Progenitor cell of endocrine pancreas (in vitro differentiated cells): Measurements from ENCODE around the gene CPT1B. TPM values are rescaled to one million over a fixed set of nuclear protein-coding genes. Genes with fewer than 3 reads are reported as not detected.

Experiments used
- DNase-seq: peaks from one replicate; pipeline ENCODE4 v3.0.0; 2021; ENCODE audit warnings: low spot score; ENCODE audit not compliant: unreplicated experiment
- H3K27ac Mint-ChIP-seq: 2 replicates; pipeline ENCODE4 v1.8.0; 2021; ENCODE audit warnings: mild to moderate bottlenecking, moderate library complexity, mixed read lengths
- H3K27me3 Mint-ChIP-seq: 2 replicates; pipeline ENCODE4 v1.8.0; 2021; ENCODE audit warnings: mixed read lengths
- H3K36me3 Mint-ChIP-seq: 2 replicates; pipeline ENCODE4 v1.8.0; 2022; ENCODE audit warnings: mixed read lengths; ENCODE audit not compliant: insufficient read depth
- H3K4me1 Mint-ChIP-seq: 2 replicates; pipeline ENCODE4 v1.8.0; 2021; ENCODE audit warnings: low read depth, mixed read lengths
- H3K4me3 Mint-ChIP-seq: 2 replicates; pipeline ENCODE4 v1.8.0; 2021; ENCODE audit warnings: low read depth, mild to moderate bottlenecking, moderate library complexity, mixed read lengths
- H3K9me3 Mint-ChIP-seq: 2 replicates; pipeline ENCODE4 v1.8.0; 2021; ENCODE audit warnings: low read depth, mixed read lengths
- total RNA-seq: library from RNA; stranded (reverse); gene quantifications from 2 replicates; pipeline ENCODE4 v1.2.1, GENCODE V29; 2021
- TF ChIP-seq, protein P1 (sequence below): fragments of 200-600 bp; sonication (generic); IDR thresholded peaks from one replicate; pipeline ENCODE4 v1.5.0; 2021; ENCODE audit warnings: antibody characterized with exemption, mild to moderate bottlenecking; ENCODE audit not compliant: unreplicated experiment

Gene CPT1B
- total RNA-seq, 1 donor from 2014 or later, result 136 TPM

DNA sequence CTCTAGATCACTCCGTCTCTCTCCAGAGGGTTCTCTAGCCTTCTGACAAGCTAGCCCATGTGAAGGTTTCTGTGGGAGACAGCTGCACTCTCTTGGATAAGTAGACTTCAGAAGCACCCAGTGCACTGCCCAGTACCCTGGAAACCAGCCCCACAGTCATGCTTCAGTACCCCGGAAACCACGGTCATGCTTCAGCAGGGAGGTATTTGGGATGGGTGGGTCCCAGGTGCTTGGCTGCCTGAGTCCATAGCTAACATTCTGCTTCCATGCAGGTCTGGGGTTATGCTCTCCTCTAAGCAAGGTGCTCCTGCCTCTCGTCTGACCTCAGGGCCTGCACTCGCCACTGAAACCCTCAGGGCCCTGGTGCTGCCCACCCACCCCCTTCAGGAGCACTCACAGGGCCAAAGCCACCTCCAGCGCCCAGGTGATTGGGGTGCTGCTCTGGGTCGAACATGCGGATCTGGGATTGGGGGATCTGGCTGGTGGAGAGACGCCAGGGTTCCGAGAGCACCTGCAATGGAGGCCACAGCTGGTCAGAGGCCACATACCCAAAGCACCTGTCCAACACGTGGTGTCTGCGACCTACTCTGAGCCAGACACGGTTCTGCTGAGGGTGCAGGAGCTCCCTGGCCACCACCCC, 8.2 kb downstream of the CPT1B start:
- Mint-ChIP-seq H3K9me3 (no peaks in the 10 kb centered on the region), H3K27me3 (no peaks in the 10 kb centered on the region), H3K4me3 (no peak overlapping the region), H3K27ac (no peak overlapping the region), H3K4me1 (no peaks in the 10 kb centered on the region), H3K36me3 (peaks cover 6% of the 10 kb centered on the region)
- DNase-seq, result no peak
- TF ChIP-seq, protein P1, sequence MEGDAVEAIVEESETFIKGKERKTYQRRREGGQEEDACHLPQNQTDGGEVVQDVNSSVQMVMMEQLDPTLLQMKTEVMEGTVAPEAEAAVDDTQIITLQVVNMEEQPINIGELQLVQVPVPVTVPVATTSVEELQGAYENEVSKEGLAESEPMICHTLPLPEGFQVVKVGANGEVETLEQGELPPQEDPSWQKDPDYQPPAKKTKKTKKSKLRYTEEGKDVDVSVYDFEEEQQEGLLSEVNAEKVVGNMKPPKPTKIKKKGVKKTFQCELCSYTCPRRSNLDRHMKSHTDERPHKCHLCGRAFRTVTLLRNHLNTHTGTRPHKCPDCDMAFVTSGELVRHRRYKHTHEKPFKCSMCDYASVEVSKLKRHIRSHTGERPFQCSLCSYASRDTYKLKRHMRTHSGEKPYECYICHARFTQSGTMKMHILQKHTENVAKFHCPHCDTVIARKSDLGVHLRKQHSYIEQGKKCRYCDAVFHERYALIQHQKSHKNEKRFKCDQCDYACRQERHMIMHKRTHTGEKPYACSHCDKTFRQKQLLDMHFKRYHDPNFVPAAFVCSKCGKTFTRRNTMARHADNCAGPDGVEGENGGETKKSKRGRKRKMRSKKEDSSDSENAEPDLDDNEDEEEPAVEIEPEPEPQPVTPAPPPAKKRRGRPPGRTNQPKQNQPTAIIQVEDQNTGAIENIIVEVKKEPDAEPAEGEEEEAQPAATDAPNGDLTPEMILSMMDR, result no peak

DNA sequence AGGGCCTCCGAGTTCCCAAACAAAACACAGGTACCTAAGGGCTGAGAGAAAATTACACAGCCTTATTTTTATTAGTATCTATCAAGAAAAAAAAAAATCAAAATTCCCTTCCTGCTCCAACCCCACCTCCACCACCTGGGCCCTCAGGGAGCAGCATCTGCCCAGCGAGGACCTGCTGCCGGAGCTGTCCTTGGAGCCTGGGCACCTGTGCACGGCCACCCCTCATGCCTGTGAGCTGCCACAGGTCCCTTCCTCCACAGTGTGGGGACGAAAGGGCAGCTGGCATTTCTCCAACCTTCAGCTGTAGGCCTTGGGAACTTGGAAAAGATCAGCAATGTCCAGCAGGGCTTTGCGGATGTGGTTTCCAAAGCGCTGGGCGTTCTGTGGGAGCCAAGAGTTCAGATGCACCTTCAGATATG, 9.2 kb downstream of the CPT1B start:
- H3K4me3 Mint-ChIP-seq, result no peak overlapping the region
- TF ChIP-seq, protein P1, result no peak
- DNase-seq, result no peak
- H3K9me3 Mint-ChIP-seq, result no peaks in the 10 kb centered on the region
- H3K36me3 Mint-ChIP-seq, result peaks cover 6% of the 10 kb centered on the region
- no peaks in the 10 kb centered on the region for H3K4me1 Mint-ChIP-seq
- no peaks in the 10 kb centered on the region for H3K27me3 Mint-ChIP-seq
- no peak overlapping the region for H3K27ac Mint-ChIP-seq

DNA sequence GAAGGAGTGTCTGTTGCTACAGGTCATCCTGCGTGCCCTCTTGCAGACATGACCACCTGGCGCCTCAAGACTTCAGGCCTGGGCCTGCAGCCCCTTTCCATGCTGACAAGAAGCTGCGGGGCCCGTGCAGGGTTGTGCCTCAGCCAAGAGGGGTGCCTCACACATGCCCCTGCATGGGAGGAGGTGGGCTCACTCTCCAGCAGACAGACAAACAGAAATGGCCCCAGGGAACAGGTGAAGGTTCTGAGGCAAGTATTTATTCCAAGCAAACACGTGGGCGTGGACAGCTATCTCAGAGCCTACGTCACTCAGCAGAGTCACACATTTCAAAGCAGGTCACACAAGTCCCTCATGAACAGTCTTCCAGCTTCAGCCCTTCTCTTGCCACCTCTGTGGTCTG, 9.6 kb downstream of the CPT1B start:
- H3K27me3 Mint-ChIP-seq, result no peaks in the 10 kb centered on the region
- H3K27ac Mint-ChIP-seq, result no peak overlapping the region
- TF ChIP-seq, protein P1, result no peak
- peaks cover 6% of the 10 kb centered on the region for H3K36me3 Mint-ChIP-seq
- no peak for DNase-seq
- no peaks in the 10 kb centered on the region for H3K9me3 Mint-ChIP-seq
- H3K4me1 Mint-ChIP-seq, result peaks cover 2% of the 10 kb centered on the region
- H3K4me3 Mint-ChIP-seq, result no peak overlapping the region

DNA sequence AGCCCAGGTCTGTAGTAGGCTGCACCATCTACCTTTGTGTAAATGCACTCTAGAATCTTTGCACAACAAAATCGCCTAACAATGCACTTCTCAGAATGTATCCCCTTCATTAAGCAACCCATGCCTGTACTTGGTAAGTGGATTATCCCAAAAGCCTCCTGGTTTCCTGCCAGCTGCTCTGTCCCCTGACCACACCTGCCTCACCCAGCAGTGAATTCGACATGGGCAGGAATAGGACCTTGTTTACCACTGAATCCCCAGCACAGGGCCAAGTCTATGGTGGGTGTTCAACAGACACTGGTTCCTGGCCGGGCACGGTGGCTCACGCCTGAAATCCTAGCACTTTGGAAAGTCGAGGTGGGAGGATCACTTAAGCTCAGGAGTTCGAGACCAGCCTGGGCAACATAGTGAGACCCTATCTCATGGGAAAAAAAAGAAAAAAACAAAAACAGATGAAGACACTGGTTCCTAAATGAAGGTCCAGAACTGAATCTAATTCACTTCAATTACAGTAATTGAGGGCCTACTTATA, 10.4 kb downstream of the CPT1B start:
- no peak overlapping the region for H3K4me3 Mint-ChIP-seq

DNA sequence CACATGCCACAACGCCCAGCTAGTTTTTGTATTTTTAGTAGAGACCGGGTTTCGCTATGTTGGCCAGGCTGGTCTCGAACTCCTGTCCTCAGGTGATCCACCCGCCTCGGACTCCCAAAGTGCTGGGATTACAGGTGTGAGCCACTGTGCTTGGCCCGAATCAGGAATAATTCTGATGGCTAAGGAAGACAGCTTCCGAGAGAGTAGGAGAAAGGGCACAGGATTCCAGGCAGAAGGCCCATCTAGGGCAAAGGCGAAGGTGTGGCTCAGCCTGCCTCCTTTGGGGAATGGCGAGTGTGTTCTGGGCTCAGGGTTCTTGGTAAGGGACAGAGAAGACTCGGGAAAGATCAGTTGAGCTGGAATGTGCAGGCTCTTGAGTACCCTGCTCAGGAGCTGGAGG, 13.9 kb downstream of the CPT1B start:
- Mint-ChIP-seq H3K27ac (no peak overlapping the region), H3K9me3 (no peaks in the 10 kb centered on the region), H3K27me3 (peaks cover 22% of the 10 kb centered on the region), H3K4me3 (no peak overlapping the region), H3K4me1 (peaks cover 8% of the 10 kb centered on the region), H3K36me3 (peaks cover under 1% of the 10 kb centered on the region)
- TF ChIP-seq, protein P1, result no peak
- no peak for DNase-seq

More for the DNA sequence above, 10.4 kb downstream of the CPT1B start:
- Mint-ChIP-seq H3K27me3 (no peaks in the 10 kb centered on the region), H3K36me3 (peaks cover 6% of the 10 kb centered on the region), H3K4me1 (peaks cover 8% of the 10 kb centered on the region), H3K27ac (no peak overlapping the region), H3K9me3 (no peaks in the 10 kb centered on the region)
- DNase-seq, result no peak
- TF ChIP-seq, protein P1, result no peak
